Naive thymus-derived CD4-positive, alpha-beta T cell (primary cell): ENCODE data around the gene ADGRB3. TPM values are rescaled to one million over a fixed set of nuclear protein-coding genes. Genes with fewer than 3 reads are reported as not detected.

Source experiments
- ATAC-seq: fragments of 150-1000 bp; cut with Tn5 transposase; 2 replicates; pipeline ENCODE4 v1.10.0; 2021; ENCODE audit warnings: mild to moderate bottlenecking, moderate library complexity
- CTCF ChIA-PET: fragments of 350-600 bp; sonication (Branson Sonifier 250); formaldehyde crosslinking; loops from one replicate; lab custom pipeline; 2021; ENCODE audit warnings: antibody characterized with exemption; lab: Charles Lee
- POLR2A ChIA-PET: fragments of 350-600 bp; sonication (Branson Sonifier 250); formaldehyde crosslinking; loops from one replicate; lab custom pipeline; 2021; ENCODE audit warnings: antibody characterized with exemption, inconsistent platforms; lab: Charles Lee
- DNase-seq, 9 donors: peaks; one replicate each; pipeline versions ENCODE4 v3.0.0 to v3.0.0-alpha.2; 2020 to 2022; ENCODE audit warnings: mixed read lengths in 1 of 9
- H3K27ac ChIP-seq: one replicate; pipeline ENCODE4 v1.7.0; 2013; ENCODE audit warnings: mild to moderate bottlenecking, low read depth, low read length, moderate library complexity
- H3K27me3 ChIP-seq, 2 donors: one replicate each; pipeline ENCODE4 v1.7.0; 2013; ENCODE audit warnings: low read length in 2 of 2, mild to moderate bottlenecking in 2 of 2, moderate library complexity in 2 of 2; ENCODE audit not compliant: control insufficient read depth in 2 of 2, insufficient read depth in 2 of 2
- H3K36me3 ChIP-seq, 3 experiments: 1 replicate in 2 of 3; 2 replicates in 1 of 3; pipeline ENCODE4 v1.7.0; 2013; ENCODE audit warnings: low read length in 3 of 3, mild to moderate bottlenecking in 3 of 3, moderate library complexity in 1 of 3; ENCODE audit not compliant: insufficient read depth in 3 of 3, control insufficient read depth in 2 of 3
- H3K4me1 ChIP-seq, 2 donors: one replicate each; pipeline ENCODE4 v1.7.0; 2013; ENCODE audit warnings: low read length in 2 of 2, mild to moderate bottlenecking in 2 of 2, moderate library complexity in 1 of 2; ENCODE audit not compliant: control insufficient read depth in 2 of 2, insufficient read depth in 2 of 2
- H3K4me3 ChIP-seq: 2 replicates; pipeline ENCODE4 v1.7.0; 2013; ENCODE audit warnings: mild to moderate bottlenecking, low read length
- H3K9me3 ChIP-seq, 3 experiments: 1 replicate in 2 of 3; 2 replicates in 1 of 3; pipeline ENCODE4 v1.7.0; 2013; ENCODE audit warnings: low read length in 3 of 3; ENCODE audit not compliant: control insufficient read depth in 2 of 3
- H3K27ac Mint-ChIP-seq, 9 donors: one replicate each; pipeline ENCODE4 v1.8.0; 2020 to 2022; ENCODE audit warnings: mixed read lengths in 9 of 9, mild to moderate bottlenecking in 8 of 9, moderate library complexity in 5 of 9, inconsistent platforms in 2 of 9
- H3K27me3 Mint-ChIP-seq, 5 donors: one replicate each; pipeline ENCODE4 v1.8.0; 2021 to 2022; ENCODE audit warnings: mixed read lengths in 5 of 5, mild to moderate bottlenecking in 1 of 5
- H3K36me3 Mint-ChIP-seq, 5 donors: one replicate each; pipeline ENCODE4 v1.8.0; 2020 to 2022; ENCODE audit warnings: mixed read lengths in 5 of 5, mild to moderate bottlenecking in 3 of 5, inconsistent platforms in 1 of 5
- H3K4me1 Mint-ChIP-seq, 7 donors: one replicate each; pipeline ENCODE4 v1.8.0; 2020 to 2022; ENCODE audit warnings: mixed read lengths in 7 of 7, mild to moderate bottlenecking in 3 of 7, inconsistent platforms in 1 of 7
- H3K4me3 Mint-ChIP-seq, 10 donors: one replicate each; pipeline ENCODE4 v1.8.0; 2020 to 2022; ENCODE audit warnings: mild to moderate bottlenecking in 10 of 10, mixed read lengths in 10 of 10, moderate library complexity in 6 of 10, inconsistent platforms in 2 of 10
- H3K9me3 Mint-ChIP-seq, 11 donors: one replicate each; pipeline ENCODE4 v1.8.0; 2020 to 2022; ENCODE audit warnings: mixed read lengths in 11 of 11, mild to moderate bottlenecking in 4 of 11, inconsistent platforms in 1 of 11, moderate library complexity in 1 of 11
- intact Hi-C, 2 donors: fragments of 100-400 bp; cut with micrococcal nuclease; formaldehyde crosslinking; loops; one replicate each; pipeline ENCODE4 v1.15.1; 2023
- polyA plus RNA-seq, 2 donors: library from polyadenylated mRNA; unstranded; fragments of 300-500 nt; fragmentation: Illumina TruSeq; gene quantifications; one replicate each; pipeline ENCODE4 v1.2.3, GENCODE V29; 2021
- total RNA-seq, 6 experiments: library from RNA in 5 of 6; stranded (reverse) in 5 of 6; gene quantifications; 1 replicate in 5 of 6; 2 replicates in 1 of 6; pipeline ENCODE4 v1.2.3 and lab custom pipeline; 2021 to 2026

Gene ADGRB3
- total and polyA plus RNA-seq, 7 experiments from 2014 or later, result not detected

DNA sequence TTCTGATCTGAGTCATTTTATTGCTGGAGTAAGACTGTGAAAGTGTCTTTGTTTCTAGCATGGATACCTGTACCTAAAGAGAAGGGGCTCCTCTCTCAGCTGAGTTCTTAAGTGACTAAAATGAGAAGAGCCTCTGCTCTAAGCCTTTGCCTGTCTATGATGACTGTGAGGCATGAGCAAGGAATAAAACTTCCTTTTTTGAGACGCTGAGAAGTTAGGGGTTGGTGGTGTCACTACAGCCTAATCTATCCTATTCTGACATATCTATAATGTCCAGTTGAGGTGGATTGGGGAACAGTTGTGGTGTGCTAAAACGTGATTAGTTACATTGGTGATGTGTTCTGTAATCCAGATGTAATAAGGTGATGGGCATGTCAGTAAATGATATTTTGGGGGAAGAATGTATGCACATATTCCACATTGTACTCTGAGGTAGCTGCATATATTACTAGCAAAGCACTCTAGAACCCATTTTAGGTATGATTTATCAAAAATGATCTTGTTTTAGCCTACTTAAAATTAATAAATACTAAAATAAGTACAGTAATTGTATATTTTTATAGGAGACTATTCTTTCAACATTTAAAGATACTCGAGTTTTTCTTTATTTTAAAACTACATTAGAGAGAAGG, 18.1 kb downstream of the ADGRB3 start:
- ATAC-seq (no peak), DNase-seq (no peak)
- H3K27ac ChIP-seq, result no peak overlapping the region
- intact Hi-C loops, result no loop called here
- no peaks in the 10 kb centered on the region for H3K36me3 ChIP-seq
- ChIA-PET CTCF (no interaction called here), POLR2A (no interaction called here)
- H3K4me1 ChIP-seq, result no peaks in the 10 kb centered on the region
- no peaks in the 10 kb centered on the region for H3K9me3 ChIP-seq
- no peaks in the 10 kb centered on the region for H3K4me1 Mint-ChIP-seq
- H3K36me3 Mint-ChIP-seq, result no peaks in the 10 kb centered on the region
- no peaks in the 10 kb centered on the region for H3K27me3 Mint-ChIP-seq
- H3K4me3 Mint-ChIP-seq, result no peak overlapping the region
- peaks cover 0 to 4% (median 0%) of the 10 kb centered on the region in 11 donors for H3K9me3 Mint-ChIP-seq
- no peak overlapping the region for H3K27ac Mint-ChIP-seq
- H3K27me3 ChIP-seq, result no peaks in the 10 kb centered on the region
- no peak overlapping the region for H3K4me3 ChIP-seq

DNA sequence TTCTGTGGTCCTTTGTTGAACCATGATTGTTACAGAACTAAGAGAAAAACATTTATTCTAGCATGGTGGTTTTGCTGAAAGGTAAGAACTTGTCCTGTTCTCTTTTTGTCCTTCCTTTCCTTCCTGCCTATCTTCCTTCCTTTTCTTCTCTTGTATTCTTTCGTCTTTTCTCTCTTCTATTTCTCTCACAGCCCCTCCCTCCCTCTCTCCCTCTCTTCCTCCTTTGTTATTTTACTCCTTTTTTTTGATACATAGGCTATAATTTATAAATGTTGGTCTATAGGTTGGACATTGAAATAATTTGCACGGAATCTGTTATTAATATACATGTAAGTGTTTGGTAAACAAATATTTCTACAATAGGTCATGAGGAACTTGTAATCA, 18.6 kb downstream of the ADGRB3 start:
- no peaks in the 10 kb centered on the region for H3K27me3 Mint-ChIP-seq

GRCh38 chr6:68654134-68654533, 19.1 kb downstream of the ADGRB3 start:
- ChIA-PET POLR2A (no interaction called here), CTCF (no interaction called here)
- Histone ChIP-seq H3K27ac (no peak overlapping the region), H3K4me1 (no peaks in the 10 kb centered on the region), H3K9me3 (no peaks in the 10 kb centered on the region), H3K4me3 (no peak overlapping the region), H3K27me3 (no peaks in the 10 kb centered on the region), H3K36me3 (no peaks in the 10 kb centered on the region)
- intact Hi-C loops, result no loop called here
- Mint-ChIP-seq H3K36me3 (no peaks in the 10 kb centered on the region), H3K9me3 (peaks cover 0 to 4% (median 0%) of the 10 kb centered on the region in 11 donors), H3K4me1 (no peaks in the 10 kb centered on the region), H3K4me3 (no peak overlapping the region), H3K27me3 (no peaks in the 10 kb centered on the region), H3K27ac (no peak overlapping the region)
- no peak for ATAC-seq
- no peak for DNase-seq

More for the DNA sequence above, 18.6 kb downstream of the ADGRB3 start:
- Mint-ChIP-seq H3K4me3 (no peak overlapping the region), H3K4me1 (no peaks in the 10 kb centered on the region), H3K9me3 (peaks cover 0 to 4% (median 0%) of the 10 kb centered on the region in 11 donors), H3K27ac (no peak overlapping the region), H3K36me3 (no peaks in the 10 kb centered on the region)
- Histone ChIP-seq H3K4me1 (no peaks in the 10 kb centered on the region), H3K9me3 (no peaks in the 10 kb centered on the region), H3K4me3 (no peak overlapping the region), H3K27me3 (no peaks in the 10 kb centered on the region), H3K27ac (no peak overlapping the region), H3K36me3 (no peaks in the 10 kb centered on the region)
- DNase-seq (no peak), ATAC-seq (no peak)
- intact Hi-C loops, result no loop called here
- POLR2A ChIA-PET, result no interaction called here
- CTCF ChIA-PET, result no interaction called here

DNA sequence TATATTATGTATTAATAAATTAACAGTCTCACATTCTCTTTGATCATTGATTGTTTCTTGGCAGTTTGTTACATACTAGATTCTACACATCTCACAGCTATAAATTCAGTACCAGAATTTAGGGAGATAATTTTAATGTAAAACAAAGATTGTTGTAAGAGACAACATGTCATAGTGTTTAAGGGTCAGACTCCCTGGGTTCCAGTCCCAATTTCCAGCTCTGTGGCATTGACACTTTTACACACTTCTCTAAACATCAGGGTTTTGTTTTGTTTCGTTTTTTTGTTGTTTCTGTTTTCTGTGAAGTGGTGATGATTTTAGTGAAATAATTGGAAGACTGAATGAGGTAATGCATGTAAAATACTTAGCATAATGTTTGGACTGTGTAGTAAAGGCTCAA, 19.9 kb downstream of the ADGRB3 start:
- Mint-ChIP-seq H3K9me3 (peaks cover 0 to 4% (median 0%) of the 10 kb centered on the region in 11 donors), H3K27ac (no peak overlapping the region), H3K4me3 (no peak overlapping the region), H3K36me3 (no peaks in the 10 kb centered on the region), H3K27me3 (no peaks in the 10 kb centered on the region), H3K4me1 (no peaks in the 10 kb centered on the region)
- Histone ChIP-seq H3K9me3 (no peaks in the 10 kb centered on the region), H3K36me3 (no peaks in the 10 kb centered on the region), H3K4me3 (no peak overlapping the region), H3K27me3 (no peaks in the 10 kb centered on the region), H3K27ac (no peak overlapping the region), H3K4me1 (no peaks in the 10 kb centered on the region)
- DNase-seq (no peak), ATAC-seq (no peak)
- CTCF ChIA-PET, result no interaction called here
- intact Hi-C loops, result no loop called here
- POLR2A ChIA-PET, result no interaction called here

DNA sequence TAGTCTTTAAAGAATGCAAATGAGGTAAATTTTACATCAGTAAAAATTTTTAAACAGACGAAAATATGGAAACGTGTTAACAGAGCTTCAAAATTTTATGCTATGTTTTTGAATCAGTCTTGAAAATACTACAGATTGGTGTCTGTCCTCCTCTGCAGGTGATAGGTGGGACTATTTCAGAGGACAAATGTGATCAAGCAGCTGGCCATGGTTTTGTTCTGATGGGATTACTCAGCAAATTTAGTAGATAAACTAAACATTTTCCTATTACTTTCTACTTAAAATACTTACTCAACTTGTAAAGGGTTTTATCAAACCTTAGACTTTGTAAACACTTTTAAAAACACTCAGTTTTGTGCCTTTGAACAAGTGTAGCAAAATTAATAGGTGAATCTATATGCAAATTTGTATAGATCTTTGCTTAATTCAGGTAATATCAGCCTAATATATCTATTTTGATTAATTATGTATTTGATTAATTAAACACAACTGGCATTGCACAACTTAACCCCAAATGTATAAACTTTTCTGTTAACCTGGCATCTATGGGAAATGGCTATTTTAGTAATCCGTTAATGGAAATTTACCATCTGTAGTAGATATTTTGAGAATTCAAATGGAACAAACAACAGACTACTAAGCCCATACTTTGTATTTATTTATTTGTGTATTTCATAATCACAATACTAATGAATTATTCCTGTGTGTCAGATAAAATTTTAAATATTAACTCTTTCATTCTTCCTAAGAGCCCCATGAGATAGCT, 22.5 kb downstream of the ADGRB3 start:
- Mint-ChIP-seq H3K9me3 (no peaks in the 10 kb centered on the region), H3K27me3 (no peaks in the 10 kb centered on the region), H3K4me1 (no peaks in the 10 kb centered on the region), H3K4me3 (no peak overlapping the region), H3K27ac (no peak overlapping the region), H3K36me3 (no peaks in the 10 kb centered on the region)
- H3K27me3 ChIP-seq, result no peaks in the 10 kb centered on the region
- CTCF ChIA-PET, result no interaction called here
- H3K9me3 ChIP-seq, result no peaks in the 10 kb centered on the region
- H3K4me3 ChIP-seq, result no peak overlapping the region
- DNase-seq, result no peak
- intact Hi-C loops, result no loop called here
- POLR2A ChIA-PET, result no interaction called here
- no peak for ATAC-seq
- no peaks in the 10 kb centered on the region for H3K36me3 ChIP-seq
- no peaks in the 10 kb centered on the region for H3K4me1 ChIP-seq
- H3K27ac ChIP-seq, result no peak overlapping the region

GRCh38 chr6:68658338-68658737, 23.3 kb downstream of the ADGRB3 start:
- ChIA-PET CTCF (no interaction called here), POLR2A (no interaction called here)
- no peaks in the 10 kb centered on the region for H3K4me1 ChIP-seq
- no peaks in the 10 kb centered on the region for H3K36me3 ChIP-seq
- no peaks in the 10 kb centered on the region for H3K27me3 ChIP-seq
- H3K27me3 Mint-ChIP-seq, result no peaks in the 10 kb centered on the region
- no peaks in the 10 kb centered on the region for H3K36me3 Mint-ChIP-seq
- no peaks in the 10 kb centered on the region for H3K9me3 ChIP-seq
- no peaks in the 10 kb centered on the region for H3K4me1 Mint-ChIP-seq
- H3K4me3 ChIP-seq, result no peak overlapping the region
- intact Hi-C loops, result no loop called here
- H3K27ac Mint-ChIP-seq, result no peak overlapping the region
- no peaks in the 10 kb centered on the region for H3K9me3 Mint-ChIP-seq
- DNase-seq (no peak), ATAC-seq (no peak)
- H3K4me3 Mint-ChIP-seq, result no peak overlapping the region
- H3K27ac ChIP-seq, result no peak overlapping the region

GRCh38 chr6:68673255-68673654, 38.2 kb downstream of the ADGRB3 start:
- no peaks in the 10 kb centered on the region for H3K9me3 ChIP-seq
- Mint-ChIP-seq H3K27me3 (peaks cover 0 to 6% (median 0%) of the 10 kb centered on the region in 5 donors), H3K9me3 (peaks cover 0 to 5% (median 0%) of the 10 kb centered on the region in 11 donors), H3K4me3 (no peak overlapping the region), H3K36me3 (no peaks in the 10 kb centered on the region), H3K27ac (no peak overlapping the region), H3K4me1 (no peaks in the 10 kb centered on the region)
- H3K4me1 ChIP-seq, result no peaks in the 10 kb centered on the region
- H3K27me3 ChIP-seq, result no peaks in the 10 kb centered on the region
- ATAC-seq, result no peak
- no peak overlapping the region for H3K27ac ChIP-seq
- ChIA-PET POLR2A (no interaction called here), CTCF (no interaction called here)
- intact Hi-C loops, result no loop called here
- no peak overlapping the region for H3K4me3 ChIP-seq
- H3K36me3 ChIP-seq, result no peaks in the 10 kb centered on the region
- no peak for DNase-seq
